ENCODE data around the gene EIF4H.

EIF4H gene

GRCh38 chr7:74225400-74225799 lies 51.2 kb downstream of the EIF4H start:
- DNase-seq (ENCODE audit: low read depth): no peak
- H3K4me3 ChIP-seq (ENCODE audit: low read length): no peak overlapping the region
- no peak for TF ChIP-seq CTCF (conservative IDR thresholded peaks at IDR 0.05; ENCODE audit: low read length)

GRCh38 chr7:74226633-74227032 lies 52.5 kb downstream of the EIF4H start:
- H3K4me3 ChIP-seq (ENCODE audit: low read length): no peak overlapping the region
- DNase-seq (ENCODE audit: low read depth): no peak
- no peak for TF ChIP-seq CTCF (conservative IDR thresholded peaks at IDR 0.05; ENCODE audit: low read length)

- no peak overlapping the region for H3K4me3 ChIP-seq (ENCODE audit: low read length)
- no peak for TF ChIP-seq CTCF (conservative IDR thresholded peaks at IDR 0.05; ENCODE audit: low read length)
- DNase-seq (ENCODE audit: low read depth): no peak
Measured at GRCh38 chr7:74228951-74229900, 55.1 kb downstream of the EIF4H start.

GRCh38 chr7:74230446-74231231 lies 56.5 kb downstream of the EIF4H start:
- DNase-seq (ENCODE audit: low read depth): no peak
- H3K4me3 ChIP-seq (ENCODE audit: low read length): no peak overlapping the region
- TF ChIP-seq CTCF (conservative IDR thresholded peaks at IDR 0.05; ENCODE audit: low read length): no peak

GRCh38 chr7:74231232-74231590 lies 57.1 kb downstream of the EIF4H start:
- TF ChIP-seq CTCF (conservative IDR thresholded peaks at IDR 0.05; ENCODE audit: low read length): no peak
- no peak for DNase-seq (ENCODE audit: low read depth)

GRCh38 chr7:74233655-74234285 lies 59.6 kb downstream of the EIF4H start:
- DNase-seq (ENCODE audit: low read depth): no peak
- no peak overlapping the region for H3K4me3 ChIP-seq (ENCODE audit: low read length)
- no peak for TF ChIP-seq CTCF (conservative IDR thresholded peaks at IDR 0.05; ENCODE audit: low read length)

More at GRCh38 chr7:74231232-74231590, 57.1 kb downstream of the EIF4H start:
- no peak overlapping the region for H3K4me3 ChIP-seq (ENCODE audit: low read length)
